ENCODE results near the gene SAG. TPM values are rescaled to one million over a fixed set of nuclear protein-coding genes. Genes with fewer than 3 reads are reported as not detected.

SAG gene
- total and polyA plus RNA-seq, 11 donors: 1.4 TPM; not detected in 10

DNA sequence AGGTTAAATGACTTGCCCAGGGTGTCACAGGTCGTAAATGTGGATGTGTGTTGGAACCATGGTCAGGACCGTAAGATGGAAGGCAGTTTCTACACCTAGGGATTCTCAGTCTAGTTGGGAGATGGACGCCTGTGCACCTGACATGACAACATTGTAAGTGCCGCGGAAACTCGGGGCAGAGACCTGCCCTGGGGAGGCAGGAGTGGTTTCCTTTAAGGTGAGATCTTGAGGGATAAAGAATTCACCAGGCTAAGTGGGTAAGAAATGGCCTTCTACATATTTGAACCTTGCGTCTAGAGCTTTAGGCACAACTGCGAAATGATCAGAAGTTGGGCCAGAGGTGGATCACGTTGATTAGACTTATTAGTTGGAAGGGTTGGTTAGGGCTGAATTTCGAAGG, 48.3 kb downstream of the SAG start:
- TF ChIP-seq POLR2A (IDR thresholded peaks at IDR 0.05) (no peak), CTCF (IDR thresholded peaks at IDR 0.05) (no peak)
- DNase-seq: no peak
- intact Hi-C loops (cut with DNase I): loop anchor here in 7 of 10 donors (2.0 to 10.0 kb wide), 6 partner anchors 29 to 801 kb away; partner anchors contain the start of genes EIF4E2 (in 1 of the 7) and TIGD1 (in 1 of the 7)
- no peak for ATAC-seq
- Histone ChIP-seq H3K9me3 (no peaks in the 10 kb centered on the region), H3K4me3 (peak overlapping the region in 7 of 12 donors; percentile 61 to 90 (median 73)), H3K27ac (peak overlapping the region in 2 of 12 donors; percentile 26 to 46), H3K4me1 (peaks cover 0 to 69% (median 29%) of the 10 kb centered on the region in 12 donors), H3K27me3 (no peaks in the 10 kb centered on the region), H3K36me3 (no peaks in the 10 kb centered on the region)
- 96 to 99% (median 96%) methylated on average over 10 of the region's 10 CpGs for WGBS, 4 donors

DNA sequence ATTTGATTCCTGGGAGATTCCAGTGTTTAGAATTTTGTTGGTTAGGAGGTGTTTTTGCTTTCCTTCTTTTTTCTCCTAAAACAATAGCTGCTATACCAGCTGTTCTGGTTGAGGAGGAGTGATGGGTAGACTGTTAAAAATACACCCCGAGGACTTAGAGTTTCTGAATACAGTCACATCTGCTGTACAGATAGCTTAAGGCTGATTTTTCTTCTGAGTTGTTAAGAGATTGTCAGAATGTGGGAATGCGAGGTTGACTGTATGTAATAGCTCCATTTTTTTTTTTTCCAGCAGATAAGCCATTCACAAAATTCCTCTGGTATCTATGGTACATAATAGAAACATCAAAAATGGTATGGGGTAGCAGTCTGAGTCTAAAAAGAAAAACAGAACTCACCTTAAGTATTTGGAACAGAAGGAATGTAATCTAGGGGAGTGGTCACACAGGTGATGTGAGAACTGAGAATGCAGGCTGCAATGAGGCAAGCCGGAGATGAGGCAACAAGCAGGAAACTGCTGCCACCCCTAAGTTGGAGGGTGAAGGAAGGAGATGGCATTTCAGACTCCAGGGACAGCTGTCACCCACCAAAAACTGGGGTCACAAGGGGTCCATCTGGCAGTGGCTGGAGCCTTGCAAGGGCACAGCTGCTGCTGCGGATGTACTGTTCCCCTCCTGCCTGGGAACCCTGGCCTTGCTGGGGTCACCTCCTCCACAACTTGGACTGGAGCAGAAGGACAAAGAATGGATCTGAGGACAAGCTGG, 49.1 kb downstream of the SAG start:
- no peaks in the 10 kb centered on the region for H3K27me3 ChIP-seq
- H3K4me3 ChIP-seq: peak overlapping the region in 2 of 12 donors; percentile 17 to 90
- TF ChIP-seq POLR2A (IDR thresholded peaks at IDR 0.05): no peak
- TF ChIP-seq CTCF (IDR thresholded peaks at IDR 0.05): no peak
- H3K9me3 ChIP-seq: no peaks in the 10 kb centered on the region
- H3K27ac ChIP-seq: peak overlapping the region in 3 of 12 donors; percentile 2 to 26 (median 25)
- DNase-seq: no peak
- 66 to 81% (median 69%) methylated on average over 4 of the region's 4 CpGs for WGBS, 4 donors
- intact Hi-C loops (cut with DNase I): loop anchor here in 4 of 10 donors (2.0 to 10.0 kb wide), 4 partner anchors 36 to 802 kb away; partner anchors contain the start of genes EIF4E2 (in 1 of the 4) and TIGD1 (in 1 of the 4)
- H3K36me3 ChIP-seq: no peaks in the 10 kb centered on the region
- H3K4me1 ChIP-seq: peaks cover 0 to 68% (median 34%) of the 10 kb centered on the region in 12 donors
- no peak for ATAC-seq

DNA sequence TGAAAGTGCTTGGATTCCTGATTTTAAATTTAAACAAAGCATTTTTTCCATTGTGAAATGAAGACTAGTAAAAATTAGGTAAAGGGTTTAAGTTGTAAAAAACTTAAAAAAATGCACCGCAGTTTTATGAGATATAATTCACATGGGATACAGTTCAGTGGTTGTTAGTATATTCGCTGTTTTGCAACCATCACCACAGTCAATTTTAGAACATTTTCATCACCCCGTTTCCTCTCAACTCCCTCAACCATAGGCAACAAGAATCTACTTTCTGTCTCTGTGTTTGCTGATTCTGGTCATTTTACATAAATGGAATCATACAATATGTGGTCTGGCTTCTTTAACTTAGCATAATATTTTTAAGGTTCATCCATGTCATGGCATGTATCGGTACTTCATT, 50.7 kb downstream of the SAG start:
- intact Hi-C loops (cut with DNase I): loop anchor here in 3 of 10 donors (5.0 to 10.0 kb wide), 3 partner anchors 34 to 804 kb away; partner anchors contain the start of genes EIF4E2 (in 1 of the 3) and TIGD1 (in 1 of the 3)
- WGBS, 4 donors: 74 to 81% (median 75%) methylated on average over 4 of the region's 4 CpGs
- peaks cover 0 to under 1% (median 0%) of the 10 kb centered on the region in 9 donors for H3K36me3 ChIP-seq
- peak overlapping the region in 3 of 12 donors; percentile 2 to 28 (median 9) for H3K27ac ChIP-seq
- H3K9me3 ChIP-seq: peaks cover 0 to 2% (median 0%) of the 10 kb centered on the region in 12 donors
- H3K27me3 ChIP-seq: no peaks in the 10 kb centered on the region
- DNase-seq: no peak
- TF ChIP-seq CTCF (IDR thresholded peaks at IDR 0.05): no peak
- TF ChIP-seq POLR2A (IDR thresholded peaks at IDR 0.05): no peak
- ATAC-seq: no peak
- H3K4me1 ChIP-seq: peaks cover 0 to 64% (median 32%) of the 10 kb centered on the region in 12 donors
- no peak overlapping the region for H3K4me3 ChIP-seq

DNA sequence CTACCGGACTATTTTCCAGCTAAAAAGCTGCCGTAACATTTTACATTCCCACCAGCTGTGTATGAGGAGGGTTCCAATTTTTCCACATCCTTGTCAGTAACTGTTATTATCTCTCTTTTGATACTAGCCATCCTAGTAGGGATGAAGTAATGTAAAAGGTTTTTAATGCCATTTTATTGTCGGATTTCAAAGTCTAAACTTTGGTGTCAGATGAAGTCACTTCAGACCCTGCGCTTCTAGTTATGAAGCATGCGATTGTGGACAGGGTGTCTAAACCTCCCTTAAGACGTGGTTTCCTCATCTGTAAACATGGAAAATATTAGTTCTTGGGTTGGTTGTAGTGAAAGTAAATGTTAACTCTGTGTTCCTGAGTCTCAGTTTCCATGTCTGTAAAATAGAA, 51.3 kb downstream of the SAG start:
- no peak overlapping the region for H3K4me3 ChIP-seq
- TF ChIP-seq POLR2A (IDR thresholded peaks at IDR 0.05) (no peak), CTCF (IDR thresholded peaks at IDR 0.05) (no peak)
- peaks cover 0 to 7% (median 0%) of the 10 kb centered on the region in 9 donors for H3K36me3 ChIP-seq
- H3K27ac ChIP-seq: peak overlapping the region in 4 of 12 donors; percentile 2 to 28 (median 12)
- ATAC-seq (no peak), DNase-seq (no peak)
- no peaks in the 10 kb centered on the region for H3K27me3 ChIP-seq
- intact Hi-C loops (cut with DNase I): loop anchor here in 3 of 10 donors (5.0 to 10.0 kb wide), 3 partner anchors 33 to 804 kb away; partner anchors contain the start of genes EIF4E2 (in 1 of the 3) and TIGD1 (in 1 of the 3)
- H3K4me1 ChIP-seq: peaks cover 0 to 58% (median 26%) of the 10 kb centered on the region in 12 donors
- 77 to 88% (median 82%) methylated on average over 6 of the region's 6 CpGs for WGBS, 4 donors
- peaks cover 0 to 8% (median 0%) of the 10 kb centered on the region in 12 donors for H3K9me3 ChIP-seq
